ENCODE results near the gene KMT2A. TPM values are rescaled to one million over a fixed set of nuclear protein-coding genes. Genes with fewer than 3 reads are reported as not detected.

Gene KMT2A
- total and polyA plus RNA-seq, 2 donors (not counting 3 experiments of a cell fraction or from before 2014, with no cell fraction given), result 23.5 to 63.9 TPM

DNA sequence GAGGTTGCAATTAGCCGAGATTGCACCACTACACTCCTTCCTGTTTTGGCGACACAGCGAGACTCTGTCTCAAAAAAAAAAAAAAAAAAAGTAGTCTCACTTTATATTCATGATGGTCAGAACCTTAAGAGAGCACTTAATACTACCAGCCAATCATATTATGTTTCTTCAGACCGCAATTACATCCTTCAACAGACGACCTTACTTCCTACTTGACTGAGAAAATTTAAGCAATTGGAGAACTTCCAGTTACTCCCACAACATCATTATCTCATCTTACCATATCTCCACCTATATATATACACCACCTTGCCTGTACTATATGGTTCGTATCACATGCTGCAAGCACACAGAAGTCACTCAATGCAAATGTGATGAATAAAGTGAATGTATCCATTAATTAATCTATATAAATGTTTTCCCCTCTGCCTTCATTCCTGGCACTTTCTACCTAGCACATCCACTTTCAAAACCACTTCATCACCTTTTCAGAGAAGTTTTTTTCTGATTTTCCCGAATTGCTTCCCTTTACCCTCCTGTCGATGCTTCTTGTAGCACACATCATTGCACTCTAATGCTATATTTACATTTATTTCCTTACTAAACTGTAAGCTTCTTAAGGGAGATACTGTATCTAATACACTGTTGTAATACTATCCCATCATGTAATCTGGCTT is 21.1 kb upstream of the KMT2A start:
- no peak overlapping the region for H3K4me2 ChIP-seq (ENCODE audit: insufficient read depth, low read length)
- POLR2A ChIA-PET, result interaction anchor here (0.7 kb wide), 1 partner anchor 13 kb away, joined by 3 read pairs; no protein-coding TSS in a partner anchor
- no peak overlapping the region for H3K9ac ChIP-seq (replicated peaks; ENCODE audit: extremely low read depth, insufficient read depth, low read length)

More for the DNA sequence above, 21.1 kb upstream of the KMT2A start:
- H4K20me1 ChIP-seq (replicated peaks; ENCODE audit: control insufficient read depth, extremely low read depth, insufficient read depth, low read length), result no peaks in the 10 kb centered on the region
- no peak overlapping the region for H3K27ac ChIP-seq (ENCODE audit: insufficient read depth, low read depth, low read length)
- DNase-seq (ENCODE audit: low read depth, low spot score) (no peak), FAIRE-seq (no peak)
- H3K27me3 ChIP-seq (ENCODE audit: control insufficient read depth in 2 of 2, insufficient read depth in 2 of 2, low read length in 2 of 2), result no peaks in the 10 kb centered on the region
- H3K9me1 ChIP-seq (replicated peaks; ENCODE audit: control insufficient read depth, extremely low read depth, insufficient read depth, low read length), result peaks cover 2% of the 10 kb centered on the region
- peaks cover 13% of the 10 kb centered on the region for H3K4me1 ChIP-seq (ENCODE audit: control insufficient read depth, extremely low read depth, insufficient read depth, low read length)
- intact Hi-C loops (cut with micrococcal nuclease) (loop anchor here (5.0 kb wide), 1 partner anchor 72 kb away; no protein-coding TSS in a partner anchor), dilution Hi-C loops (cut with MboI; ENCODE audit: extremely low pct_ligation_motif_present, low sequenced_read_pairs) (no loop called here)
- TF ChIP-seq, protein P1, sequence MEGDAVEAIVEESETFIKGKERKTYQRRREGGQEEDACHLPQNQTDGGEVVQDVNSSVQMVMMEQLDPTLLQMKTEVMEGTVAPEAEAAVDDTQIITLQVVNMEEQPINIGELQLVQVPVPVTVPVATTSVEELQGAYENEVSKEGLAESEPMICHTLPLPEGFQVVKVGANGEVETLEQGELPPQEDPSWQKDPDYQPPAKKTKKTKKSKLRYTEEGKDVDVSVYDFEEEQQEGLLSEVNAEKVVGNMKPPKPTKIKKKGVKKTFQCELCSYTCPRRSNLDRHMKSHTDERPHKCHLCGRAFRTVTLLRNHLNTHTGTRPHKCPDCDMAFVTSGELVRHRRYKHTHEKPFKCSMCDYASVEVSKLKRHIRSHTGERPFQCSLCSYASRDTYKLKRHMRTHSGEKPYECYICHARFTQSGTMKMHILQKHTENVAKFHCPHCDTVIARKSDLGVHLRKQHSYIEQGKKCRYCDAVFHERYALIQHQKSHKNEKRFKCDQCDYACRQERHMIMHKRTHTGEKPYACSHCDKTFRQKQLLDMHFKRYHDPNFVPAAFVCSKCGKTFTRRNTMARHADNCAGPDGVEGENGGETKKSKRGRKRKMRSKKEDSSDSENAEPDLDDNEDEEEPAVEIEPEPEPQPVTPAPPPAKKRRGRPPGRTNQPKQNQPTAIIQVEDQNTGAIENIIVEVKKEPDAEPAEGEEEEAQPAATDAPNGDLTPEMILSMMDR (IDR thresholded peaks at IDR 0.05; ENCODE audit: extremely low read depth in 1 of 2, insufficient read depth in 1 of 2, low read depth in 1 of 2, low read length in 2 of 2), result no peak
- TF ChIP-seq FOS (IDR thresholded peaks at IDR 0.05; ENCODE audit: borderline replicate concordance, insufficient read depth, low read length) (no peak), EZH2 (IDR thresholded peaks at IDR 0.05; ENCODE audit: borderline replicate concordance, low read depth, low read length, severe bottlenecking) (no peak), JUN (IDR thresholded peaks at IDR 0.05; ENCODE audit: borderline replicate concordance, insufficient read depth, insufficient read length, low read depth) (no peak), MYC (IDR thresholded peaks at IDR 0.05; ENCODE audit: low read depth, low read length) (no peak), POLR2AphosphoS5 (IDR thresholded peaks at IDR 0.05; ENCODE audit: insufficient read depth, low read depth, low read length) (no peak), GATA2 (IDR thresholded peaks at IDR 0.05; ENCODE audit: insufficient read depth, insufficient read length, low read depth, low read length) (no peak), POLR2A (IDR thresholded peaks at IDR 0.05; ENCODE audit: low read depth, low read length) (no peak)
- TF ChIP-seq, protein P2, sequence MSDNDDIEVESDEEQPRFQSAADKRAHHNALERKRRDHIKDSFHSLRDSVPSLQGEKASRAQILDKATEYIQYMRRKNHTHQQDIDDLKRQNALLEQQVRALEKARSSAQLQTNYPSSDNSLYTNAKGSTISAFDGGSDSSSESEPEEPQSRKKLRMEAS (IDR thresholded peaks at IDR 0.05; ENCODE audit: insufficient read depth, insufficient read length), result no peak
- no peaks in the 10 kb centered on the region for H3K79me2 ChIP-seq (ENCODE audit: control insufficient read depth, insufficient read depth, low read length)
- CTCF ChIA-PET, result interaction anchor here (0.7 to 2.2 kb wide), 5 partner anchors 13 to 73 kb away, joined by 3 to 10 read pairs (median 6); partner anchors contain the start of genes ATP5MG and KMT2A
- no peak overlapping the region for H3K4me3 ChIP-seq (replicated peaks in 1 of 3; ENCODE audit: insufficient read depth in 1 of 3, low read depth in 1 of 3, low read length in 3 of 3)
- no TSS peak for BruUV-seq (replicated peaks)
- no peak overlapping the region for H2AFZ ChIP-seq (ENCODE audit: low read depth, low read length)
- no peaks in the 10 kb centered on the region for H3K36me3 ChIP-seq (ENCODE audit: control insufficient read depth in 2 of 2, extremely low read depth in 1 of 2, insufficient read depth in 2 of 2, low read length in 2 of 2)
- no peaks in the 10 kb centered on the region for H3K9me3 ChIP-seq (replicated peaks; ENCODE audit: control insufficient read depth, insufficient read depth, low read length)
